Activated CD4-positive, CD25-positive, alpha-beta regulatory T cell (primary cell): ENCODE results near the gene TRIM29.
"Not testable (repeated sequence)": the region's sequence is repeated elsewhere in the genome, so short reads cannot be mapped to it uniquely, and the experiment has no call there.

Experiments
- DNase-seq, 4 experiments: peaks; one replicate each; lab custom pipeline; 2025; lab: John Stamatoyannopoulos, UW

The TRIM29 gene

DNA sequence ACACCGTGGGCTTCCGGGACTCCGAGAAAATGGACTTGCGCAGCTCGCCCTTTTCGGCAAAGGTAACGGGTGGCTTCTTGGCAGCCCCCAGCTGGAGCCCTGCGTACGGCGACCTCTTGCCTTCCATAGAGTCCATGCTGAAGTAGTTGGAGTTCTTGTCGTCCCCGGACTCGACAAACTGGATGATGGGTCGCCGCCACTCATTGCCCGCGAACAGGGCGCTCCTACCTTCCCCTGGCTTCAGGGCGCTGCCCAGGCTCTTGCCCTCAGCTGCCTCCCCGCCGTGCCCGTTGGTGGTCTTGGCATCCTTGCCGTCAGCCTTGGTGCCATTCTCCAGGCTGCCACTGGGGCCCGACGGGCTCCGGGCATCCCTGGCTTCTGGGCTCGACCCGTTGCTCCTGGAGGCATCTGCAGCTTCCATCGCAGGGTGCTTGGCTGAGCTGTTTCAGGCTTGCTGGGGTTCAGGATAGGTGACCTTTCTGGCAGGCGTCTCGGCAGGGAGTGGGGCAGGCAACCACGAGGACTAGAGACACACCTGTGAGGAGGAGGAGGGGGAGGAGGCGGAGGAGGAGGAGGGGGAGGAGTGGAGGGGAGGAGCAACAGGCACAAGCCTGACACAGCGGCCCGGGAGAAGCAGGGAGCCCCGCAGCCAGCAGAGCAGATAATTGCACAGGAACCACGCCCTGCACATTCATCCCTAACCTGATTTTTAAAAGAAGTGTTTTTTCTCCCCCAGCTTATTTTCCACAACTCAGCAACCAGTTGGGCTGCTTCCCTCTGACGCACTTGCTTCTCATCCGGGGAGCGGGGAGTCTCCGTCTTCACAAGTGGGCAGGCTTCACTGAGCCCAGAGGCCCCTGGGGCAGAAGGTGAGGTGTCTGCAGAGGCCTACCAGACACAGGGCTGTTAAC, at the start of gene TRIM29:
Gene TRIM29, minus strand, starts transcription at position 503 of the 911 bp plus-strand sequence. Its CDS starts 82 bp downstream, at position 421.
- no peak for DNase-seq

- no peak for DNase-seq
These were observed 49.1 kb upstream of the TRIM29 start for GRCh38 chr11:120186774-120187591.

DNA sequence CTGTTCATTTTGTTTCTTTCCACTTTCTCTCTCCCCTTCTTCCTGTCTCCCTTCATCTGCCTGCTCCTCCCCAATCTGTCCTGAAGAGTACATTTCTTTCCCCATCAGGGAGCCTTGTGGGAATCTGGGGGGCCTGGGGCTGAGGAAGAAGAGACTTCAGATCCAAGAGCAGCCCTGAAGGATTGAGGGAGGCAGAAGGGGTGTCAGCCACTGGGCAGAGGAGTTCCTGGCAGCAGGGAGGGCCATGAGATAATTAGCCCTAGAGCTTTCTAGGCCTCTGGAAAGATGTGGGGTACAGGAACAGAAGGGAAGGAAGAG, 48.5 kb upstream of the TRIM29 start:
- DNase-seq = no peak

DNA sequence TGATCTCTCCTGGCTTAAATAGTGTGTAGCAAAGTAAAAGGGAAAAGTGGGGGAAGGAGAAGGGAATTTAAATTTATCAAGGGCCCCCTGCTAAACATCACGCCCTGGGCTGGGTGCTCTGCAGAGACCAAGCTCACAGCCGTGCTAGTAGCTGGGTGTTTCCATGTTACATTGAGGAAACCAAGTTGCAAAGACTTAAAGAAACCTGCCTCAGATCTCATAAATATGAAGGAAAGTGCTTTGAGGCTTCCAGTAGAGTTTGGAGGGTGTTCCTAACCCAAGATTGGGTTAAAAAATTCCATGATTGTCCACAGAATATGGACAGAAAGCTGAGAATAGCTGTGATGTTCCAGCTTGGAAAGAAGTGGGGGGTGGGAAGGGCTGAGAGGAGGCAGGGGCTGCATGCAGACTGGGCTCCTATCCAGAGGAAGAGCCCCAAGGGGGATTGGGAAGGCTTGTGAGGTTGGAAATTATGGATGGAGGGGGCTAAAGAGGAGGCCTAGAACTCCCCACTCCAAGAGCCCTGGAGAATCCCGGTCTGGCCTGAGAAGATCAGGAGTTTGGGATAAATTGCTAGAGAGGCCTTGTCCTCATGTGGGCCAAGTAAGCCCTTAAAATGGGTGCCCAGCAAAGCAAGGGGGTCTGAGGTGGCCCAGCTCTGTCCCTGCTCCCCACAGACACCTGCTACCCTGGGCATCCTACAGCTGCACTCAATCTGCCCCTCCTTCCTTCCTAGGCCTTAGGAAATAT, 48.0 kb upstream of the TRIM29 start:
- no peak for DNase-seq

- no peak for DNase-seq
These were observed 47.2 kb upstream of the TRIM29 start for GRCh38 chr11:120184946-120185705.

GRCh38 chr11:120184371-120184945, 46.5 kb upstream of the TRIM29 start:
- no peak for DNase-seq

GRCh38 chr11:120183701-120184141, 45.8 kb upstream of the TRIM29 start:
- DNase-seq = no peak

- DNase-seq = no peak
These were observed 45.0 kb upstream of the TRIM29 start for GRCh38 chr11:120182790-120183491.

DNA sequence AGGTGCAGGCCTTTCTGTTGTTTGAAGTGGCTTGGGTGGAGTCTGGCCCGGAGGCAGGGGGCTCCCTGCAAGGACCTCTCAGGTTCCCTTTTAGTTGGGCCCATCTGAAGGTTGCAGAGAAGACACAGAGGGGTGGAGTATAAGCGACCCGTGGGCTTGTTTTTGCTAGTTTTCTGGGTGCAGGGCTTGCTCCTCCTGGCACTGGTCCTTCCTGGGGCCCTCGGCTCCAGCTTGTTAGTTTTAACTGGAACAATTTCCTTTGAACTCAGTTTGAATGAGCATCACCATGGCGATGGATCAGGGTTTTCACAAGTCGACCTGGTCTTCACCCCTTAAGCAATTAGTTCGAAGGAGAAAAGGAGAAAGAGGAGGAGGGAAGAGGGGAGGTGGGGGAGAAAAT, 44.5 kb upstream of the TRIM29 start:
- no peak for DNase-seq

DNA sequence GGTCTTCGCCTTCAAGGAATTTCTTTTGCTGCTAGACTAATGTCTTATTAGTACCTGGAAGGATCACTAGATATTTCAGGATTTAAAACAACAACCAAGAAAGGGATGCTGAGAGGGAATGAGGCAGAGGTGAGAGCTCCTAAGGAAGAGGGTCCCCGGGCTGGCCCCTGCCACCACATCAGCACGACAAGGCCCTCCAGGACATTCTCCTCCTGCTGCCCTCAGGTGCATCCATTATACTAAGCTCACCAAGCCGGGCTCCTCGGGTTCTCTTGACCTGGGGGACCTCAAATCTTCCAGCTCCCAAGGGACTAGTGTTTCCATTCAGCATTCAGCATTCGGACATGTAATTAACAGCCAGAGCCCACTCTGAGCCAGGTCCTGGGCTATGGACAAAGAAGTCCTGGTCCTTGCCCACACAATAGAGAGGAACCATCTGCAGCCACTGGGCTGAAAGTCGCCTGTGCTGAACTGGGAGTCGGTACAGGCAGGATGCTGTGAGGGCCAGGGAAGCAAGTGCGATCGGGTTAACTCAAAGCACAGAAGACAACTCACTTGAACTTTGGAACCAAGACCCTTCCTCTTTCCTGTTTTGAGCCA, 43.6 kb upstream of the TRIM29 start:
- no peak for DNase-seq

- DNase-seq = no peak
These were observed 42.8 kb upstream of the TRIM29 start for GRCh38 chr11:120180551-120181232.

- DNase-seq = not testable (repeated sequence)
These were observed 42.1 kb upstream of the TRIM29 start for GRCh38 chr11:120180063-120180462.

DNA sequence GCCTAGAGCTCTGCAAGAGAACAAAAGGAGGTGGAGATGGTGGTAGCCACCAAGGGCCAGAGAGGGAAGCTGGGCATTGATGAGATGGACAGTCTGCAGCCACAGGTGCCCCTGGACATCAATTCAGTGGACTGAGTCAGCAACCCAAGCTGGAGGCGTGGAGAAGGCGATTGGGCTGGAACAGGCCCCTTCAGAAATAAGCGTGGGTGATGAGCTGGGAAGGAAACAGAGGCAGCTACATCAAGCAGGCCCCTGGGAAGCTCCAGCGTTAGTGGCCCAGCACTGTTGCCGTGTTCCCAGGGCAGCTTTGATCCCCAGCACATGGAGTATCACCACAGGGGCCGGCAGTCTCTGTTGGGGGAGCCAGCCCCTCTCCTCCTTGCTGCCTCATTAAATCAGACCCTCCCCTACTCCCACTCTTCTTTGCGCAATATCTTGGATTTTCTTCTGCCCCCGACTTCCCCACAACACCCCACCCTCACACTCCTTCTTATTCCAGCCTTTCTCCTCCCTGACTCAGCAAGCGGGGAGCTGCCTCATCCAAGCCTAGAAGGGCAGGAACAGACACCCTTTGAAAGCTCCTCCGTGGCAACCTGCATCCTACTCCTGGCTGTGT, 41.3 kb upstream of the TRIM29 start:
- DNase-seq = no peak

DNA sequence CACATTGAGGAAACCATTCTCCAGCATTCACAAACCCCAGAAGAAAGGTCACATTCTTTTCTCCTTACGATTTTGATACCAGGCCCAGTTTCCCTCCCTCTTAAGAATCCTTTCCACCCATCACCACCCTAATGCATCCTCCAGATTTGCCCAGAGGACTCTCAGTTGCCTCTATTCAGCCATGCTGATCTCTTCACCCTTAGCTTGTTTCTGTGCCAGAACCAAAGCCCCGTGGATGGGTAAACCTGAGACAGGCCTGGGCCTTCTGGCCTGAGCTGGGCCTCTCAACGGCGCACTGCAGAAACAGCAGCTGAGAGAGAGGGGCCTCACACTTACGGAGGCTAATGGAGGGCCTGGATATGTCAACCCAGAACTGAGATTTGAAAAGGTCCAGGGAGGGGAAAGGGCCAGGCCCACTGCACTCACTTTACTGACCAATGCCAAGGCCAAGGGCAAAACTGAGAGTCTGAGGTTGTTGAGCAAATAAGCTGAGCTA, 40.7 kb upstream of the TRIM29 start:
- no peak for DNase-seq

DNA sequence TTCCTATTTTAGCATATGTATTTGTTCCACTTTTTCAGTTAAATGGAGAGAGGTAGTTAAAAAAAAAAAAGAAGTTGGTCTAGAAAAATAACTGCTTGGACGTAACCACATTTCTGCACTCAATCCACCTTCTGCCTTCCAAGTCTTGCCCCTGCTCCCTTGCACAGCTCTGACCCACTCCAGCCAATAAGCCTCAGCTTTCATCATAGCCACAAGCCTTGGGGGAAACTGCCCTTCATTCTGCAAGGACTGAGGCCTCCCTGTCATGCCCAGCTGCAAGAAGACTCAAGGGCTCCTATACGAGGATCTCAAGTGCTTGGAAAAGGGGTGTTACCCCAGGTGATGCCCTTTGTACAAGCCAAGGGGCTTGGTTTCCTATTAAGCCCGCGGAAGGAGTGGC, 37.0 kb upstream of the TRIM29 start:
- DNase-seq = no peak

- no peak for DNase-seq
These were observed 35.9 kb upstream of the TRIM29 start for GRCh38 chr11:120173807-120174206.

GRCh38 chr11:120173019-120173705, 35.2 kb upstream of the TRIM29 start:
- no peak for DNase-seq
